Activated T-helper 1 cell treated with anti-CD3 and anti-CD28 coated beads, Interleukin-12 subunit alpha, Interleukin-12 subunit beta, Interleukin-2, Interleukin-4 antibody, amounts not matched to agents 30 ng/mL and 10 ng/mL and 1 ng/mL, durations not matched to agents 14 hours and 24 hours and 36 hours (primary cell): ENCODE measurements around the gene AXIN2. TPM values are rescaled to one million over a fixed set of nuclear protein-coding genes. Genes with fewer than 3 reads are reported as not detected.

ENCODE experiments used
- DNase-seq: peaks from one replicate; pipeline ENCODE4 v3.0.0; 2021; ENCODE audit warnings: low spot score
- H3K27ac Mint-ChIP-seq: one replicate; pipeline ENCODE4 v1.8.0; 2021; ENCODE audit warnings: mild to moderate bottlenecking, mixed read lengths
- H3K27me3 Mint-ChIP-seq: one replicate; pipeline ENCODE4 v1.8.0; 2022; ENCODE audit warnings: mild to moderate bottlenecking, moderate library complexity, mixed read lengths; ENCODE audit not compliant: insufficient read depth
- H3K36me3 Mint-ChIP-seq: one replicate; pipeline ENCODE4 v1.8.0; 2021; ENCODE audit warnings: low read depth, mixed read lengths
- H3K4me1 Mint-ChIP-seq: one replicate; pipeline ENCODE4 v1.8.0; 2021; ENCODE audit warnings: low read depth, mixed read lengths
- H3K4me3 Mint-ChIP-seq: one replicate; pipeline ENCODE4 v1.8.0; 2021; ENCODE audit warnings: mild to moderate bottlenecking, moderate library complexity, mixed read lengths
- H3K9me3 Mint-ChIP-seq: one replicate; pipeline ENCODE4 v1.8.0; 2021; ENCODE audit warnings: mixed read lengths
- intact Hi-C: fragments of 100-400 bp; cut with micrococcal nuclease; formaldehyde crosslinking; loops from one replicate; pipeline ENCODE4 v1.15.1; 2024
- total RNA-seq: library from RNA; stranded (reverse); gene quantifications from 2 replicates; pipeline ENCODE4 v1.2.3, GENCODE V29; 2022

Gene AXIN2
- total RNA-seq: 4.9 and 5.6 TPM in 2 replicates

- Mint-ChIP-seq H3K36me3 (no peaks in the 10 kb centered on the region), H3K27me3 (peaks cover 21% of the 10 kb centered on the region), H3K4me1 (peaks cover 31% of the 10 kb centered on the region), H3K27ac (peak within 1 kb of the TSS; percentile 52), H3K9me3 (no peaks in the 10 kb centered on the region), H3K4me3 (peak within 1 kb of the TSS; percentile 86)
- peak; percentile 80 for DNase-seq
- intact Hi-C loops: loop anchor here (1.0 to 5.0 kb wide), 4 partner anchors 23 to 631 kb away; partner anchors contain the start of gene CEP112
These were observed at the start of gene AXIN2 for GRCh38 chr17:65561452-65562205. Gene AXIN2, minus strand, starts transcription at chr17:65561648. Its CDS starts 3,028 bp downstream, at chr17:65558620.

GRCh38 chr17:65609749-65610148, 48.3 kb upstream of the AXIN2 start:
- Mint-ChIP-seq H3K27ac (no peak overlapping the region), H3K36me3 (no peaks in the 10 kb centered on the region), H3K4me1 (no peaks in the 10 kb centered on the region), H3K27me3 (no peaks in the 10 kb centered on the region), H3K9me3 (no peaks in the 10 kb centered on the region), H3K4me3 (no peak overlapping the region)
- no peak for DNase-seq
- intact Hi-C loops: no loop called here

- H3K27ac Mint-ChIP-seq: no peak overlapping the region
- H3K36me3 Mint-ChIP-seq: no peaks in the 10 kb centered on the region
- intact Hi-C loops: no loop called here
- H3K9me3 Mint-ChIP-seq: no peaks in the 10 kb centered on the region
- no peaks in the 10 kb centered on the region for H3K27me3 Mint-ChIP-seq
- no peak for DNase-seq
- no peak overlapping the region for H3K4me3 Mint-ChIP-seq
- no peaks in the 10 kb centered on the region for H3K4me1 Mint-ChIP-seq
These were observed 47.8 kb upstream of the AXIN2 start for GRCh38 chr17:65609286-65609685.

- Mint-ChIP-seq H3K4me3 (no peak overlapping the region), H3K9me3 (no peaks in the 10 kb centered on the region), H3K4me1 (no peaks in the 10 kb centered on the region), H3K27ac (no peak overlapping the region), H3K27me3 (peaks cover 5% of the 10 kb centered on the region), H3K36me3 (no peaks in the 10 kb centered on the region)
- no peak for DNase-seq
- intact Hi-C loops: no loop called here
These were observed 42.6 kb upstream of the AXIN2 start for GRCh38 chr17:65604070-65604469.

DNA sequence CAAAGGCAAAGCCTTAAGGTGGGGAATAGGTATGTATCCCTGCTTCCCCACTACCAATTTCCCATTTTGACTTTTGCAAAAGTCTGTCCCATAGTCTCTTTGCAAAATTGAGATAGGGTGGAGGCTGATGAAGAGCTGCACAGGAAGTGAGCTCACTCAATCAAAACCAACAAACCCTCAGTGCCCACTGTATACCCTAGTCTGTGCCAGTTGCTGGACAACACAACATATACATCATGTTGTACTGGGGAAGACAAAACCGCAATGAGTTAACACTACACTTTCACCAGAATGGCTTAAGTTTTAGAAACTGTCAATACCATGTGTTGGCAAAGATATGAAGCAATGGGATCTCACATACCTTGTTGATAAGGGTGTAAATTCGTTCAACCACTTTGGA, 40.4 kb upstream of the AXIN2 start:
- no peak for DNase-seq
- no peaks in the 10 kb centered on the region for H3K36me3 Mint-ChIP-seq
- intact Hi-C loops: no loop called here
- peaks cover 5% of the 10 kb centered on the region for H3K27me3 Mint-ChIP-seq
- no peak overlapping the region for H3K27ac Mint-ChIP-seq
- H3K4me1 Mint-ChIP-seq: no peaks in the 10 kb centered on the region
- no peaks in the 10 kb centered on the region for H3K9me3 Mint-ChIP-seq
- no peak overlapping the region for H3K4me3 Mint-ChIP-seq

DNA sequence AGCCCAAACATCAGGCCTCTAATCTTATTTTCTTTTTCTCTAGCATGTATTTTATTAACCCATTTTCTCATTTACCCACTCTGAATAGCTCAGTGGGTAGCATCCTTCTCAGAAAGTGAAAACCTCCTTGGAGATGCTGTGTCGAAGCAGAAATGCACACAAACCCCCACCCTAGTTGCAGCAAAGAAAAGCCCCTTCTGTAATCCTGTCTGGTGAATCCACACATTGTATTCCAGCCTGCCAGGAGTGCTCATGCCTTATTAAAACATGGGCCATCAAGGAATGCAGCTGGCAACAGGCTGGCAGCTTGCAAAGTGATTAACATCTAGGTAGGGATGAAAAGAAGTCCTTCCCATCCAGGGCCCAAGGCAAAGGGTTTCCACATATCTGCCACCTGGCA, 39.7 kb upstream of the AXIN2 start:
- Mint-ChIP-seq H3K36me3 (no peaks in the 10 kb centered on the region), H3K27ac (no peak overlapping the region), H3K4me1 (no peaks in the 10 kb centered on the region), H3K9me3 (no peaks in the 10 kb centered on the region), H3K4me3 (no peak overlapping the region), H3K27me3 (peaks cover 5% of the 10 kb centered on the region)
- DNase-seq: no peak
- intact Hi-C loops: no loop called here

- Mint-ChIP-seq H3K9me3 (no peaks in the 10 kb centered on the region), H3K4me3 (no peak overlapping the region), H3K36me3 (no peaks in the 10 kb centered on the region), H3K27me3 (peaks cover 5% of the 10 kb centered on the region), H3K4me1 (no peaks in the 10 kb centered on the region), H3K27ac (no peak overlapping the region)
- intact Hi-C loops: no loop called here
- no peak for DNase-seq
These were observed 39.1 kb upstream of the AXIN2 start for GRCh38 chr17:65600518-65600917.

DNA sequence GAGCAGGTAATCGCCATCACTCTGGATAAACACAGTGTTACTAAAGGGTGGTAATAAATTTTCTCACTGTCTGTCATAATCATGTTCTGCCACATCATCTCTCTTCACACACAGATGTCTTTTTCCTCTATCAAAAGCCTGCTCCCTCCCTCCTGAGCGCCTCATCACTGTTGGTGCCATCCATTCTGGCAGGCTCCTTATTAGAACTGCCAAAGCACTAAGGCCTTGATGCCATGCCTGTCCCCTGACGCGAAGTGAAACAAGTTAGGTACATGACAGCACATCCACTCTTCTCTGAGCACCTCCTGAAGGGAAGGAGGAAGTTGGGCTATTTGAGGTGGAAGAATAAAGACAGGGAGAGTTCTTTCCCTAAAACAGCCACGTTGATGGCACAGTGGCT, 38.2 kb upstream of the AXIN2 start:
- Mint-ChIP-seq H3K4me3 (no peak overlapping the region), H3K36me3 (no peaks in the 10 kb centered on the region), H3K4me1 (peaks cover 6% of the 10 kb centered on the region), H3K27me3 (peaks cover 6% of the 10 kb centered on the region), H3K27ac (no peak overlapping the region), H3K9me3 (no peaks in the 10 kb centered on the region)
- DNase-seq: no peak
- intact Hi-C loops: no loop called here

GRCh38 chr17:65598746-65599145, 37.3 kb upstream of the AXIN2 start:
- peaks cover 6% of the 10 kb centered on the region for H3K27me3 Mint-ChIP-seq
- intact Hi-C loops: no loop called here
- H3K4me3 Mint-ChIP-seq: no peak overlapping the region
- no peak overlapping the region for H3K27ac Mint-ChIP-seq
- H3K4me1 Mint-ChIP-seq: peaks cover 14% of the 10 kb centered on the region
- H3K9me3 Mint-ChIP-seq: no peaks in the 10 kb centered on the region
- DNase-seq: no peak
- H3K36me3 Mint-ChIP-seq: no peaks in the 10 kb centered on the region

DNA sequence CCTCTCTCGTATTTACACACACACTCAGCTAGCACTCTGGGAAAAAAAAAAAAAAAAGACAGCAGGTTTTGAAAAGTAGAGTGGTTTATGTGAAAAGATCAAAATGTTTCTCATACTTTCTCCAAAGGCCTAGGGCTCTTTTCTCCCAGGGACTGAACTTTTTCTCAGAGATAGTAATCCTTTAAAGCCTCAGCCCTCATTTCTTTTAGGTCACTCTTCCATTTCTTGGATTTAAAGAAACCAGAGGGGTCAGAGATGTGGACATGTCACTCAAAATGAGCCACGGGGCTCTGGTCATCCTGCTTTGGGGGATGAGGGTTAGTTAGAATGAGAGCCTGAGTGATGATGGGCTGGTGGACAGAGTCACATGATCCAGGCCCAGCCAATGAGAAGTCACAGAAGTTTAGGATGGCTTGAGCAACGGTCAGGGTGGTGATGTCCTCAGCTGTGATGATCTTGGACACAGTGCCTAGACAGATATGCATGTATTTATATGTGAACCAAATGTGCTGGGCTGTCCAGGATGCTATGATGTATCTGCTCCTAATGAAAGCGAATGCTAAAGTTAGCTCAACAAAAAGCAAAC, 33.7 kb upstream of the AXIN2 start:
- Mint-ChIP-seq H3K36me3 (no peaks in the 10 kb centered on the region), H3K27me3 (peaks cover 1% of the 10 kb centered on the region), H3K27ac (no peak overlapping the region), H3K4me1 (peaks cover 14% of the 10 kb centered on the region), H3K4me3 (no peak overlapping the region), H3K9me3 (no peaks in the 10 kb centered on the region)
- DNase-seq: no peak
- intact Hi-C loops: no loop called here

GRCh38 chr17:65593855-65594845, 32.7 kb upstream of the AXIN2 start:
- peaks cover 1% of the 10 kb centered on the region for H3K27me3 Mint-ChIP-seq
- no peaks in the 10 kb centered on the region for H3K9me3 Mint-ChIP-seq
- peak overlapping the region; percentile 12 for H3K4me3 Mint-ChIP-seq
- intact Hi-C loops: no loop called here
- DNase-seq: no peak
- peaks cover 14% of the 10 kb centered on the region for H3K4me1 Mint-ChIP-seq
- H3K36me3 Mint-ChIP-seq: no peaks in the 10 kb centered on the region
- no peak overlapping the region for H3K27ac Mint-ChIP-seq

DNA sequence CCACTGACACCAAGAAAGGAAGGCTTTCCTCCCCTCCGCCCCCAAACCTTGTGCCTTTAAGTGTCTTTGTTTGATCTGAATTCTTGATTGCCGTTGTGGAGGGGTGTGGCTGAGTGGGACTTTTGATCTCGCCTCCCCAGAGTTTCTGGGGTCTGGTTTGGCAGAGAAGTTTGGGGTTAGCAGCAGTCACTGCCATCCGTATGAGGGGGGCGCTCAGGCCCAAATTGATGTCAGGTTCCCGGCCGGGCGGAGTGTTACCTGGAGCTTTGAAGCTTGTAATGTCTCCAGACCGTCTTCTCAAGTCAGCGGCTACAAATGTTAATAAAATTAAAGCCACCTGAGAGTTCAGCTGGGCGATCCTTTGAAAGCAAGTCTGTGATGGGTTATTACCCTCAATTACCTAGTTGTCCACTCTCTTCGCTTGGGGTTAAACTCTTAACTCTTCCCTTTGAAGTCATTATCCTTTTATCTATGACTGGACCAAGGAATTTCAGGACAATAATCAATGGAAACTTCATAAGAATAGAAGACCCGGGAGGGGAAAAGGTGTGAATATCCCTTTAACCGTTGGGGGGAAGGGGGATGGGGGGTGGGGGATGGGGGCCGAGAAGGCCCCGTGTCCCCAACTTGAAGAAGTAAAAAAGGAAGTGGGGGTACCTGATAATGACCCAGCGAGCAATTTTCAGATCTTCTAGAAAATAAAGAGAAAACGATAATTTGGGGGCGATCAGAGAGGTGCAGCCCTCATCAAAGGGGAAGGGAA, 31.8 kb upstream of the AXIN2 start:
- H3K9me3 Mint-ChIP-seq: no peaks in the 10 kb centered on the region
- H3K4me3 Mint-ChIP-seq: peak overlapping the region; percentile 12
- peaks cover 1% of the 10 kb centered on the region for H3K27me3 Mint-ChIP-seq
- H3K27ac Mint-ChIP-seq: no peak overlapping the region
- H3K4me1 Mint-ChIP-seq: peaks cover 14% of the 10 kb centered on the region
- intact Hi-C loops: no loop called here
- H3K36me3 Mint-ChIP-seq: no peaks in the 10 kb centered on the region
- DNase-seq: no peak
